Measurements from ENCODE around the gene MYOD1.

The MYOD1 gene

GRCh38 chr11:17718015-17718414 is 1.4 kb upstream of the MYOD1 start:
- TF ChIP-seq GATA3 (IDR thresholded peaks at IDR 0.05; ENCODE audit: low read depth, low read length) (no peak), GATA2 (IDR thresholded peaks at IDR 0.05; ENCODE audit: low read depth, low read length) (no peak)

- TF ChIP-seq GATA2 (IDR thresholded peaks at IDR 0.05; ENCODE audit: low read depth, low read length) (no peak), GATA3 (IDR thresholded peaks at IDR 0.05; ENCODE audit: low read depth, low read length) (no peak)
Observed at GRCh38 chr11:17718510-17718962, 835 bp upstream of the MYOD1 start.

DNA sequence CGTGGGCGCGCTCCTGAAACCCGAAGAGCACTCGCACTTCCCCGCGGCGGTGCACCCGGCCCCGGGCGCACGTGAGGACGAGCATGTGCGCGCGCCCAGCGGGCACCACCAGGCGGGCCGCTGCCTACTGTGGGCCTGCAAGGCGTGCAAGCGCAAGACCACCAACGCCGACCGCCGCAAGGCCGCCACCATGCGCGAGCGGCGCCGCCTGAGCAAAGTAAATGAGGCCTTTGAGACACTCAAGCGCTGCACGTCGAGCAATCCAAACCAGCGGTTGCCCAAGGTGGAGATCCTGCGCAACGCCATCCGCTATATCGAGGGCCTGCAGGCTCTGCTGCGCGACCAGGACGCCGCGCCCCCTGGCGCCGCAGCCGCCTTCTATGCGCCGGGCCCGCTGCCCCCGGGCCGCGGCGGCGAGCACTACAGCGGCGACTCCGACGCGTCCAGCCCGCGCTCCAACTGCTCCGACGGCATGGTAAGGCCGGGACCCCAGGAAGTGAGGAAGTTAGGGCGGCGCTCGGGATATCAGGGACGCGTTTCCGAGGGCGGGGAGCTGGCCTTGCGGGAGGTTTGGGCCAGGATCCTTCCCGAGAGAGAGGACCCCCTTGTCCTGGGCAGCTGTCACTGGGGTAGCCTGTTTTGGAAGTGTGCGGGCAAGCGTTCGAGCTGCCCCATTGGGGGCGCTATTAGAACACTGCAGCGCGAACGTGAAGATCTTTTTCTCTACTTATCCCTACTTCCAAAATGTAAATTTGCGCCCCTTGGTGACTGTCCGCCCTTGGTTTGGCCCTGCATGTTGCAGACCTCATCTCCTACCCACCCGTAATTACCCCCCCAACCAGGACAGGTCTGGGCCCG is 796 bp downstream of the MYOD1 start:
- TF ChIP-seq GATA3 (IDR thresholded peaks at IDR 0.05; ENCODE audit: low read depth, low read length), result no peak

DNA sequence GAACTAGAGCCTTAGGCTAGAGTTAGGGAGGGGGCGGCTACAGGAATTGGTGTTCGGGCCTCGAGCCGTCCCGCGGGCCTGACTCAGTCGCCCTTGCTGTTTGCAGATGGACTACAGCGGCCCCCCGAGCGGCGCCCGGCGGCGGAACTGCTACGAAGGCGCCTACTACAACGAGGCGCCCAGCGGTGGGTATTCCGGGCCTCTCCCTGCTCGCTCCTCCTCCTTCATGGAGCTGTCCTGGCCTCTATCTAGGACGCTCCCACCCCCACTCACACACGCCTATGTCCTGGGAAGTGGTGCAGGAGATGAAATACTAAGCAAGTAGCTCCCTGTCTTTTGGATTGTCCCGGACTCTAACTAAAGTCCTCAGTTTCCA is 1.4 kb downstream of the MYOD1 start:
- TF ChIP-seq GATA3 (IDR thresholded peaks at IDR 0.05; ENCODE audit: low read depth, low read length), result no peak
- no peak for TF ChIP-seq GATA2 (IDR thresholded peaks at IDR 0.05; ENCODE audit: low read depth, low read length)

DNA sequence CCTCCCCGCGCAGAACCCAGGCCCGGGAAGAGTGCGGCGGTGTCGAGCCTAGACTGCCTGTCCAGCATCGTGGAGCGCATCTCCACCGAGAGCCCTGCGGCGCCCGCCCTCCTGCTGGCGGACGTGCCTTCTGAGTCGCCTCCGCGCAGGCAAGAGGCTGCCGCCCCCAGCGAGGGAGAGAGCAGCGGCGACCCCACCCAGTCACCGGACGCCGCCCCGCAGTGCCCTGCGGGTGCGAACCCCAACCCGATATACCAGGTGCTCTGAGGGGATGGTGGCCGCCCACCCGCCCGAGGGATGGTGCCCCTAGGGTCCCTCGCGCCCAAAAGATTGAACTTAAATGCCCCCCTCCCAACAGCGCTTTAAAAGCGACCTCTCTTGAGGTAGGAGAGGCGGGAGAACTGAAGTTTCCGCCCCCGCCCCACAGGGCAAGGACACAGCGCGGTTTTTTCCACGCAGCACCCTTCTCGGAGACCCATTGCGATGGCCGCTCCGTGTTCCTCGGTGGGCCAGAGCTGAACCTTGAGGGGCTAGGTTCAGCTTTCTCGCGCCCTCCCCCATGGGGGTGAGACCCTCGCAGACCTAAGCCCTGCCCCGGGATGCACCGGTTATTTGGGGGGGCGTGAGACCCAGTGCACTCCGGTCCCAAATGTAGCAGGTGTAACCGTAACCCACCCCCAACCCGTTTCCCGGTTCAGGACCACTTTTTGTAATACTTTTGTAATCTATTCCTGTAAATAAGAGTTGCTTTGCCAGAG is 2.0 kb downstream of the MYOD1 start:
- TF ChIP-seq GATA2 (IDR thresholded peaks at IDR 0.05; ENCODE audit: low read depth, low read length) (no peak), GATA3 (IDR thresholded peaks at IDR 0.05; ENCODE audit: low read depth, low read length) (no peak)

GRCh38 chr11:17722000-17722643 is 2.8 kb downstream of the MYOD1 start:
- TF ChIP-seq GATA3 (IDR thresholded peaks at IDR 0.05; ENCODE audit: low read depth, low read length) (no peak), GATA2 (IDR thresholded peaks at IDR 0.05; ENCODE audit: low read depth, low read length) (no peak)

DNA sequence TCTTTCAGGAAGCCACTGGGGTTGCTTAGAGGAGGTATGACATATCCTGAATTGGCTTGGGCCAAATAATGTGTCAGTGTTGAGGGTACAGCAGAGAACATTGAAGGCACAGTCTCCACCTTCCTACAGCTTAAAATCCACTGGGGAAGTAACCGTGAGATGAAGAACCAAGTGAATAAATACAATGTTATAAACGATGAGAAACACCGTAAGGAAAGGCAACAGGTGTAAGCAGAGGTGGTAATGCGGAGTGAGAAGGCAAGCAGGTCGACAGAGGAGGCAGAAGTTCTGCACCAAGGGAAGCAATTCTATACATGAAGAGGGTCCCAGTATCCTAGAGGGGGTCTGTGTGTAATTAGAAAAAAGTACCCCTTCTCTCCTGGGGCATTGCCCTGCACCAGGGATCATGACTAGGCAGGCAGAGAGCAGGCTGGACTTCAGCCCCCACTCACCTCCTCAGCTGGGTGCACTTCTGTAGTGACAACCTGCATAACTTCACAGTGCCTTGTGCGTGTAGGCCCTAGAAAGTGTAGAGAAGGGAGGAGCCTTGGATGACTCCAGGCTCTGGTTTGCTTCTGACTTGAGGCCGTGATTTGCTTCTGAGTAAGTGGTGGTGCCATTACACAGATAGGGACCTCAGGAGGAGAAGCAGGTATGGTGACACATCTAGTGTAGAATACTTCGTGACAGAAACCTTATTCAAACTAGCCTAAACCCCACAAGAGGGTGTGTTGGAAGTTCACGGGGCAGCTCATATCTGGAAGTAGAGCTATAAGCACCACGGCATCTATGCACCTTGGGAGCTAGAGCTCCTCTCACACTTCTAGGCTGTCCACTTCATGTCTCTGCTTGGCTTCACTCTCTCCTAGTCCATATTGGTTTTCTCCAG is 4.9 kb downstream of the MYOD1 start:
- TF ChIP-seq GATA2 (IDR thresholded peaks at IDR 0.05; ENCODE audit: low read depth, low read length) (no peak), GATA3 (IDR thresholded peaks at IDR 0.05; ENCODE audit: low read depth, low read length) (no peak)

DNA sequence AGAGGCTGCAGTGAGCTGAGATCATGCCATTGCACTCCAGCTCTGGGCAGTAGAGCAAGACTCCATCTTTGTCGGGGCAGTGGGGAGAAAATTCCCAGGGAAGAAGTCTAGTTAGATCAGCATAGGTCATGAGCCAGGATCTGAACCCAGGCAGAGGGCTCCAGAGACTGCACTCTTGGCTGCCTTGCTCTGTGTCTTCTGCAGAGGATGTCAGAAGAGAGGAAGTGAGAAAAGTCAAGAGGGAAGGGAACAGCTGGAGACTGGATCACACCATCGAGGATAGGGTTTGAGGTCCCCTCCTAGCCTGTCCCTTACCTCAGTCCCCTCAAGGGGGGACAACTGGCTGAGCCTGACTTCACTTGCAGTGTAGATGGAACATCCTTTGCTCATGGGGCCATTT is 5.8 kb downstream of the MYOD1 start:
- TF ChIP-seq GATA3 (IDR thresholded peaks at IDR 0.05; ENCODE audit: low read depth, low read length) (no peak), GATA2 (IDR thresholded peaks at IDR 0.05; ENCODE audit: low read depth, low read length) (no peak)

- TF ChIP-seq GATA3 (IDR thresholded peaks at IDR 0.05; ENCODE audit: low read depth, low read length) (no peak), GATA2 (IDR thresholded peaks at IDR 0.05; ENCODE audit: low read depth, low read length) (no peak)
Observed at GRCh38 chr11:17730137-17730536, 10.8 kb downstream of the MYOD1 start.

- TF ChIP-seq GATA2 (IDR thresholded peaks at IDR 0.05; ENCODE audit: low read depth, low read length), result no peak
- TF ChIP-seq GATA3 (IDR thresholded peaks at IDR 0.05; ENCODE audit: low read depth, low read length), result no peak
Observed at GRCh38 chr11:17730608-17731462, 11.5 kb downstream of the MYOD1 start.

- TF ChIP-seq GATA3 (IDR thresholded peaks at IDR 0.05; ENCODE audit: low read depth, low read length) (no peak), GATA2 (IDR thresholded peaks at IDR 0.05; ENCODE audit: low read depth, low read length) (no peak)
Observed at GRCh38 chr11:17733261-17733660, 13.9 kb downstream of the MYOD1 start.

DNA sequence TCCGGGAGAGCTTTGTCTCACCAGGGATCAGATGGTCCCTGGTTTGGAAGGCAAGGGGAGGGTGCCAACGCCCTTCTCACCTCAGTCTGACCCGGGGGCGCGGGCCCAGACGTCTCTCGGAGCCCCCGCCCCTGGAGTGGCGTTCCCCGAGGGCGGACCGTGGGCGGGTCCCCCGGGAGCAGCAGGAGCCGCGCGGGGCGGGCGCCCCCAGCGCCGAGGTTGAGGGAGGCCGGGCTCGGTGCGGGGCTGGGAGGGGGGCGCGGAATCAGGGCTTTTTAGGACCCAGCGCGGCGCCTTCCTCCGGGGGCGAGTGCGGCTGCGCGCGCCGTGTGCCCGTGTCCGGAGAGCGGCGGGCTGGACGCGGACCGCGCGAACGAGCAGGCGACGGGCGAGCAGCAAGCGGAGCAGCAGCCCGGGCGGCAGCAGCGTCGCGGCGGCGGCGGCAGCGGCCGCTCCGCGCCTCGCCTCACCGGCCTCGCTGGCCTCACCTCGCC is 15.1 kb downstream of the MYOD1 start, which contains the start of gene KCNC1:
Gene KCNC1 (plus strand): TSS at position 364 of the 494 bp plus-strand sequence. CDS start 1,222 bp downstream, outside the sequence.
- TF ChIP-seq GATA2 (IDR thresholded peaks at IDR 0.05; ENCODE audit: low read depth, low read length), result no peak
- TF ChIP-seq GATA3 (IDR thresholded peaks at IDR 0.05; ENCODE audit: low read depth, low read length), result no peak
